Measurements from ENCODE around the gene ATP8B1.

ATP8B1 gene

DNA sequence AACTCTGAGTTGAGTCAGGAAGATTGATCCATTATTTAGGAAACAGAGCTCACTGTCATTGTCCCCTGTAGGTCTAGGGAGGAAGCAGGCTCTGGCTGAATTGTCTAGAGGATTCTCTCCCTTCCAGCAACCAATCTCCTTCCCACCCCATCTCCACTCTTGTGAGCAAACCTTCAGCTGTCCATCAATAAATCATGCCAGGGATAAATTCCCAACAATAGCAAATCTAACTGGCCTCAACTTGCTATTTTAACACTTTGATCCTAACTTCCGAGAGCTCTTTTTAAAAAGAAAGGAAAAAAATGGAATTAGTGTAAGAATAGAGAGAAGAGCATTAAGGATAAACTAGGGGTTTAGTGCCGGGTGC, 53.5 kb downstream of the ATP8B1 start:
- no peak for DNase-seq (ENCODE audit: low spot score)
- TF ChIP-seq, protein P1, sequence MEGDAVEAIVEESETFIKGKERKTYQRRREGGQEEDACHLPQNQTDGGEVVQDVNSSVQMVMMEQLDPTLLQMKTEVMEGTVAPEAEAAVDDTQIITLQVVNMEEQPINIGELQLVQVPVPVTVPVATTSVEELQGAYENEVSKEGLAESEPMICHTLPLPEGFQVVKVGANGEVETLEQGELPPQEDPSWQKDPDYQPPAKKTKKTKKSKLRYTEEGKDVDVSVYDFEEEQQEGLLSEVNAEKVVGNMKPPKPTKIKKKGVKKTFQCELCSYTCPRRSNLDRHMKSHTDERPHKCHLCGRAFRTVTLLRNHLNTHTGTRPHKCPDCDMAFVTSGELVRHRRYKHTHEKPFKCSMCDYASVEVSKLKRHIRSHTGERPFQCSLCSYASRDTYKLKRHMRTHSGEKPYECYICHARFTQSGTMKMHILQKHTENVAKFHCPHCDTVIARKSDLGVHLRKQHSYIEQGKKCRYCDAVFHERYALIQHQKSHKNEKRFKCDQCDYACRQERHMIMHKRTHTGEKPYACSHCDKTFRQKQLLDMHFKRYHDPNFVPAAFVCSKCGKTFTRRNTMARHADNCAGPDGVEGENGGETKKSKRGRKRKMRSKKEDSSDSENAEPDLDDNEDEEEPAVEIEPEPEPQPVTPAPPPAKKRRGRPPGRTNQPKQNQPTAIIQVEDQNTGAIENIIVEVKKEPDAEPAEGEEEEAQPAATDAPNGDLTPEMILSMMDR (IDR thresholded peaks at IDR 0.05; ENCODE audit: extremely low read depth, insufficient read depth, missing control alignments), result no peak
- in situ Hi-C loops (cut with MboI; ENCODE audit: low pct_unique_long_range_greater_than_20kb, low sequenced_read_pairs, unreplicated experiment), result no loop called here

DNA sequence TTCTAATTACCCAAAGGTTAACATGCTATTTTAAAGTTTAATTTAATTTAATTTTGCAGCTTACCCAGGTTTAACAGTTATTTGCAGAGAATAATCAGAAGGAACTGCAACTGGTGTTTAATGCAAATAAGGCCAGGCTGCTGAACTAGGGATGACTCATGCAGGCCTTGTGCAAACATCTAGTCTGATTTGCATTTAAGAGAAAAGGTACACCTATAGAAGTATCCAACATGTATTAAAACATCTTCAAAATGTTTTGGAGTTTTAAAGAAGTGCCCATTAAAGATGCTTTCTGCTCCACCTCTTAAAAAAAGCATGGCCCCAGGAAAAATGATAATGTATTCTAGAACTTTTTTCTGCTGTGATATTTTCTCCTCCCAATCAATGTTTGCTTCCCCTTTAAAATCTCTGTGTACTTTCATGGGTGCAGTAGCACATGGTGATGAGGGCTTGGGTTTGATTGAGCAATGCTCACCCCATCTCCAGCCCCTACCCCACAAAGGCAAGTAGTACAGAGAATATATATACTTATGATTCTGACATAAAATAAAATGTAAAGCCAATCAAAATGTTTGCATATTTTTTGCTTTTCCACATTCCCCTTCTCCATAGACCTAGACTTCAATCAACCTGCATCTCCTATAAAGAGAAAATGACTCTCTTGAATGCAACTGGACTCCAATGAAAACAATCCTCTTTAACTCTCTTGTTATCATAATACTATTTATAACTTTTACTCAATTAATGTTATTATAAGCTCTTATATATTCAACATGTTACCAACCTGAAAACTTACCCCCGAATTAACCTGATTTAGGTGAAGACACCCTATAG, 54.1 kb downstream of the ATP8B1 start:
- in situ Hi-C loops (cut with MboI; ENCODE audit: low pct_unique_long_range_greater_than_20kb, low sequenced_read_pairs, unreplicated experiment), result no loop called here
- TF ChIP-seq, protein P1 (IDR thresholded peaks at IDR 0.05; ENCODE audit: extremely low read depth, insufficient read depth, missing control alignments), result no peak
- DNase-seq (ENCODE audit: low spot score), result peak; percentile 38

DNA sequence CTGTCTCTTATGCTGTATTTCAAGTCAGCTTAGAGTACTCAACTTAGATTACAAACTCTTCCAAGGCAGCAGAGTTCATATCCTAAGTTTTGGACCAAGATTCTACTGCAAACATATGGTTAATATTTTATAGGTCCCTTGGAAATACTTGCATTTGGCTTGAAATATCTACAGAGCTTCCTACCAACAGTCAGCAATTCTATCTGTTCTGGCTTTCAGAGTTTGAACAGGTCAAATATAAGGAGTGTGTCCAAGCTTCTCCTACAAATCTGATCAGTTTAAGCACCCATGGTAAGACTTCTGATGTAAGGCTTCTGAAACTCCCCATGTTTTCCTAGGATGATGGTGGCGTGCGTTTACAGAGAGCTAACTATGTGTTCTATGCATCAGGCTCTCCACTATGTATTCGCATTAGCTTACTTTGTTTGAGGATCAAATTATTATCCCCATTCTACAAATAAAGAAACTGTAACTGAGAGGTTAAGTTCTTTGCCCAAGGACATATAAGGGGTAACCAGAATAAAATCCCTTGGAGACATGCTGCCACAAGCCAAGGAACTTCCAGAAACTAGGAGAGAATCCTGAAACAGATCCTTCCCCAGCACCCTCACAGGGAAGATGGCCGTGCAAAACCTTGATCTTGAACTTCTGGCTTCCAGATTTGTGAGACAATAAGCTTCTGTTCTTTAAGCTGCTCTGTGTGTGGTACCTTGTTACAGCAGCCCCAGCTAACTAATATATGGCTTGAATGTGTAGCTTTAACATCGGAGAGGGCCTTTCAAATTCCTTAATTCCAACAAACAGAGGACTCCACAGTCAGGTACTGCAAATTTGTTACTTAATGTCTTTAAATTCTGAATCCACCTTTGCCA, 55.1 kb downstream of the ATP8B1 start:
- no peak for DNase-seq (ENCODE audit: low spot score)
- TF ChIP-seq, protein P1 (IDR thresholded peaks at IDR 0.05; ENCODE audit: extremely low read depth, insufficient read depth, missing control alignments), result no peak
- in situ Hi-C loops (cut with MboI; ENCODE audit: low pct_unique_long_range_greater_than_20kb, low sequenced_read_pairs, unreplicated experiment), result no loop called here

DNA sequence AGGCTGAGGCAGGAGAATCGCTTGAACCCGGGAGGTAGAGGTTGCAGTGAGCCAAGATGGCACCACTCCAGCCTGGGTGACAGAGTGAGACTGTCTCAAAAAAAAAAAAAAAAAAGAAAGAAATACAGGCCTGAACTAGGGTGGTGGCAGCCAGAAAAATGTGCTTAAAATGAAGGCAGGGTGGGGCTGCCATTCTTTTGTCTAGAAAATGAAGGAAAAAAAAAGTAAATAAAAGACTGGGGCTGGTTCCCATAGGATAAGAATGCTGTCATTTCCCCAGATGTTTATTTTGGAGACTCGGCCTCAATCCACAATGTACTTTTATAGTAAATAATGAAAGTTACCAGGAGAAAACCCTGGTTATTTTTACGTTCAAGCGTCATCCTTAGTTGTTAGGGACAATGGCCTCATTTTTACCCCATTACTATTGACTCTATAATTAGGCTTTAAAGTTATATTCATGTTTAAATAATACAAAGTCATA, 58.9 kb downstream of the ATP8B1 start:
- DNase-seq (ENCODE audit: low spot score), result no peak
- in situ Hi-C loops (cut with MboI; ENCODE audit: low pct_unique_long_range_greater_than_20kb, low sequenced_read_pairs, unreplicated experiment), result no loop called here
- TF ChIP-seq, protein P1 (IDR thresholded peaks at IDR 0.05; ENCODE audit: extremely low read depth, insufficient read depth, missing control alignments), result no peak

DNA sequence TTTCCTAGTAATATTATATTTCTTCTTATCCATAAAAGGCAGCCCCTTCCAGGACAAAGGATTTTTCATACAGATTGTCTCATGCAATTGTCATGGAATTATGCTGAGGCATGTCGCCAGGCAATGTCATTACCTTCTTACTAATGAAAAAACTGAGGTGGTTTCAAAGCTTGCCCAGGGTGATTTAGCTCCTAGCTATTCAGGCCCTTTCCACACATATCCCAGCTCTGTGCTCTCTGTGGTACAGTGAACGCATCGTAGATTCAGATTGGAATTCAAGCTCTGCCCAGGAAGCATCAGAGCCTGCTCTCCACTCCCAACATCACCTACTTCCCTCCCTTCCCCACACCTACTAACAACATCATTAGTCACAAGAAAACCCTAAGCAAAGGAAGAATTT, 60.1 kb downstream of the ATP8B1 start:
- TF ChIP-seq, protein P1 (IDR thresholded peaks at IDR 0.05; ENCODE audit: extremely low read depth, insufficient read depth, missing control alignments), result no peak
- DNase-seq (ENCODE audit: low spot score), result no peak
- in situ Hi-C loops (cut with MboI; ENCODE audit: low pct_unique_long_range_greater_than_20kb, low sequenced_read_pairs, unreplicated experiment), result no loop called here

DNA sequence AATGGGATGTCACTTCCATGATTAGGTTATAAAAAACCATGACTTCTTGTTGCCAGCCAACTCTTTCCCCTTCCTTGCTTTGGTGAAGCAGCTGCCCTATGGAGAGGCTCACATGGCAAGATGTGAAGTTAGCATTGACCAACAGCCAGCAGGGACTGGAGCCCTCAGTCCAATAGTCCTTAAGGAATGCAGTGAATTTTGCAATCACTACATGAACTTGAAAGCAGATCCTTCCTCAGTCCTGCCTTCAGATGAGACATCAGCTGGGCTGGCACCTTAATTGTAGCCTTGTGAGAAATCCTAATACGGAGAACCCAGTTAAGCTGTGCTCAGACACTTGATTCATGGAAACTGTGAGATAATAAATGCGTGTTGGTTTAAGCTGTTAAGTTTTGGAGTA, 61.8 kb downstream of the ATP8B1 start:
- TF ChIP-seq, protein P1 (IDR thresholded peaks at IDR 0.05; ENCODE audit: extremely low read depth, insufficient read depth, missing control alignments), result no peak
- DNase-seq (ENCODE audit: low spot score), result no peak
- in situ Hi-C loops (cut with MboI; ENCODE audit: low pct_unique_long_range_greater_than_20kb, low sequenced_read_pairs, unreplicated experiment), result no loop called here

Data from GM13977 (cell line).